NCI-H345 treated with DMSO at 0.1 percent for 48 hours (cell line): ENCODE results near the gene COX6A1.
"Not testable (repeated sequence)": the region's sequence is repeated elsewhere in the genome, so short reads cannot be mapped to it uniquely, and the experiment has no call there.

Source experiments
- DNase-seq: peaks from one replicate; lab custom pipeline; 2025; ENCODE audit not compliant: unreplicated experiment; lab: John Stamatoyannopoulos, UW

The COX6A1 gene

GRCh38 chr12:120466560-120467315 lies 28.8 kb downstream of the COX6A1 start:
- DNase-seq, result no peak

- DNase-seq, result no peak
These were observed 29.5 kb downstream of the COX6A1 start for GRCh38 chr12:120467439-120467838.

GRCh38 chr12:120468325-120468820 lies 30.5 kb downstream of the COX6A1 start:
- DNase-seq, result no peak

- DNase-seq, result peak; percentile 31
These were observed 31.0 kb downstream of the COX6A1 start for GRCh38 chr12:120468821-120469449.

- DNase-seq, result peak; percentile 87
These were observed 31.7 kb downstream of the COX6A1 start, which contains the start of gene SRSF9 for GRCh38 chr12:120469450-120470149. Gene SRSF9, minus strand, starts transcription at chr12:120469748. Its CDS starts 139 bp downstream, at chr12:120469609.

- peak; percentile 15 for DNase-seq
These were observed 32.4 kb downstream of the COX6A1 start for GRCh38 chr12:120470150-120470784.

GRCh38 chr12:120472521-120472920 lies 34.6 kb downstream of the COX6A1 start:
- DNase-seq, result no peak

- no peak for DNase-seq
These were observed 36.1 kb downstream of the COX6A1 start for GRCh38 chr12:120473807-120474615.

GRCh38 chr12:120474616-120474960 lies 36.7 kb downstream of the COX6A1 start:
- no peak for DNase-seq

- DNase-seq, result no peak
These were observed 37.7 kb downstream of the COX6A1 start for GRCh38 chr12:120475643-120476042.

- DNase-seq, result no peak
These were observed 41.5 kb downstream of the COX6A1 start for GRCh38 chr12:120479458-120479857.

GRCh38 chr12:120480211-120480610 lies 42.3 kb downstream of the COX6A1 start:
- DNase-seq, result no peak

GRCh38 chr12:120481022-120481767 lies 43.3 kb downstream of the COX6A1 start:
- DNase-seq, result no peak

GRCh38 chr12:120483621-120484020 lies 45.7 kb downstream of the COX6A1 start:
- DNase-seq, result no peak

- no peak for DNase-seq
These were observed 48.3 kb downstream of the COX6A1 start for GRCh38 chr12:120485961-120486881.

GRCh38 chr12:120487552-120487951 lies 49.6 kb downstream of the COX6A1 start:
- not testable (repeated sequence) for DNase-seq

- no peak for DNase-seq
These were observed 50.2 kb downstream of the COX6A1 start for GRCh38 chr12:120488057-120488640.

- no peak for DNase-seq
These were observed 51.1 kb downstream of the COX6A1 start for GRCh38 chr12:120489018-120489417.
